NCI-H446 (cell line): Measurements from ENCODE around the gene NOTCH2.
A peak's percentile ranks its signal among the peaks of the same experiment; 100 is the strongest.

Source experiments
- DNase-seq, 2 experiments: peaks; one replicate each; lab custom pipeline; 2025; lab: John Stamatoyannopoulos, UW

The NOTCH2 gene

GRCh38 chr1:119974013-119974412 lies 95.4 kb downstream of the NOTCH2 start:
- no peak for DNase-seq

- no peak for DNase-seq
These were observed 97.5 kb downstream of the NOTCH2 start for GRCh38 chr1:119971710-119972570.

GRCh38 chr1:119968601-119969000 lies 100.9 kb downstream of the NOTCH2 start:
- DNase-seq = no peak

- DNase-seq = peak; percentile 20 to 48
These were observed 101.4 kb downstream of the NOTCH2 start for GRCh38 chr1:119968068-119968492.

- no peak for DNase-seq
These were observed 102.8 kb downstream of the NOTCH2 start for GRCh38 chr1:119966681-119967080.

- no peak for DNase-seq
These were observed 103.4 kb downstream of the NOTCH2 start for GRCh38 chr1:119966020-119966419.

- DNase-seq = peak; percentile 24 to 62
These were observed 104.6 kb downstream of the NOTCH2 start for GRCh38 chr1:119964673-119965363.

- DNase-seq = no peak
These were observed 107.0 kb downstream of the NOTCH2 start for GRCh38 chr1:119962296-119962968.

- no peak for DNase-seq
These were observed 109.0 kb downstream of the NOTCH2 start for GRCh38 chr1:119960501-119960900.

- DNase-seq = no peak
These were observed 109.9 kb downstream of the NOTCH2 start for GRCh38 chr1:119959268-119960220.

GRCh38 chr1:119958223-119958622 lies 111.2 kb downstream of the NOTCH2 start:
- DNase-seq = no peak

- DNase-seq = no peak
These were observed 113.2 kb downstream of the NOTCH2 start for GRCh38 chr1:119956306-119956705.

- no peak for DNase-seq
These were observed 114.7 kb downstream of the NOTCH2 start for GRCh38 chr1:119954476-119955422.

- no peak for DNase-seq
These were observed 116.0 kb downstream of the NOTCH2 start for GRCh38 chr1:119953266-119953998.

GRCh38 chr1:119952496-119952895 lies 117.0 kb downstream of the NOTCH2 start:
- DNase-seq = no peak

GRCh38 chr1:119948342-119949214 lies 120.9 kb downstream of the NOTCH2 start:
- peak; percentile 35 to 78 for DNase-seq

- no peak for DNase-seq
These were observed 122.0 kb downstream of the NOTCH2 start for GRCh38 chr1:119947468-119947867.

GRCh38 chr1:119946724-119947123 lies 122.7 kb downstream of the NOTCH2 start:
- no peak for DNase-seq

GRCh38 chr1:119943216-119943615 lies 126.2 kb downstream of the NOTCH2 start:
- no peak for DNase-seq
